Trophoblast cell (in vitro differentiated cells and primary cell): Measurements from ENCODE around the gene TRPV4.

Source experiments
- DNase-seq, 2 donors: peaks; one replicate each; pipeline ENCODE4 v3.0.0-alpha.2; 2016
- H2AFZ ChIP-seq: 2 replicates; pipeline ENCODE4 v1.6.1; 2013; ENCODE audit warnings: low read length, moderate library complexity, mild to moderate bottlenecking; ENCODE audit not compliant: insufficient read depth, poor library complexity
- H2AK5ac ChIP-seq: 2 replicates; pipeline ENCODE4 v1.6.1; 2013; ENCODE audit warnings: mild to moderate bottlenecking, low read length
- H2BK120ac ChIP-seq: 2 replicates; pipeline ENCODE4 v1.6.1; 2013; ENCODE audit warnings: low read length, mild to moderate bottlenecking, moderate library complexity; ENCODE audit not compliant: insufficient read depth, poor library complexity
- H2BK12ac ChIP-seq: 2 replicates; pipeline ENCODE4 v1.6.1; 2013; ENCODE audit warnings: mild to moderate bottlenecking, low read length, moderate library complexity
- H2BK5ac ChIP-seq: 2 replicates; pipeline ENCODE4 v1.6.1; 2013; ENCODE audit warnings: low read length, low read depth, moderate library complexity, mild to moderate bottlenecking; ENCODE audit not compliant: poor library complexity
- H3K14ac ChIP-seq: 2 replicates; pipeline ENCODE4 v1.6.1; 2013; ENCODE audit warnings: mild to moderate bottlenecking, low read length
- H3K18ac ChIP-seq: 2 replicates; pipeline ENCODE4 v1.6.1; 2013; ENCODE audit warnings: mild to moderate bottlenecking, low read length
- H3K23ac ChIP-seq: 2 replicates; pipeline ENCODE4 v1.6.1; 2013; ENCODE audit warnings: low read length
- H3K27ac ChIP-seq: 2 replicates; pipeline ENCODE4 v1.5.1; 2013; ENCODE audit warnings: low read depth, mild to moderate bottlenecking, inconsistent platforms, low read length, moderate library complexity
- H3K27me3 ChIP-seq: 2 replicates; pipeline ENCODE4 v1.6.1; 2013; ENCODE audit warnings: inconsistent platforms, mild to moderate bottlenecking, low read length, moderate library complexity; ENCODE audit not compliant: insufficient read depth
- H3K36me3 ChIP-seq, 2 experiments: 1 replicate in 1 of 2; 2 replicates in 1 of 2; pipeline ENCODE4 v1.6.1; 2013; ENCODE audit warnings: low read length in 2 of 2, mild to moderate bottlenecking in 2 of 2, moderate library complexity in 1 of 2; ENCODE audit not compliant: insufficient read depth in 2 of 2, control insufficient read depth in 1 of 2
- H3K4ac ChIP-seq: 2 replicates; pipeline ENCODE4 v1.6.1; 2013; ENCODE audit warnings: low read depth, mild to moderate bottlenecking, low read length, moderate library complexity
- H3K4me1 ChIP-seq, 2 experiments: 1 replicate in 1 of 2; 2 replicates in 1 of 2; pipeline ENCODE4 v1.6.1; 2013; ENCODE audit warnings: low read length in 2 of 2, mild to moderate bottlenecking in 2 of 2, moderate library complexity in 1 of 2; ENCODE audit not compliant: insufficient read depth in 2 of 2, control insufficient read depth in 1 of 2
- H3K4me2 ChIP-seq: 2 replicates; pipeline ENCODE4 v1.6.1; 2013; ENCODE audit warnings: inconsistent platforms, mild to moderate bottlenecking, low read length, moderate library complexity
- H3K4me3 ChIP-seq: 2 replicates; pipeline ENCODE4 v1.5.1; 2013; ENCODE audit warnings: mild to moderate bottlenecking, low read depth, low read length, inconsistent platforms
- H3K79me1 ChIP-seq: one replicate; pipeline ENCODE4 v1.6.1; 2013; ENCODE audit warnings: low read length
- H3K79me2 ChIP-seq: 2 replicates; pipeline ENCODE4 v1.6.1; 2013; ENCODE audit warnings: low read length, mild to moderate bottlenecking; ENCODE audit not compliant: control insufficient read depth, insufficient read depth, poor library complexity
- H3K9ac ChIP-seq: 2 replicates; pipeline ENCODE4 v1.6.1; 2013; ENCODE audit warnings: mild to moderate bottlenecking, low read length
- H3K9me3 ChIP-seq: 2 replicates; pipeline ENCODE4 v1.6.1; 2013; ENCODE audit warnings: low read depth, mild to moderate bottlenecking, control low read depth, inconsistent platforms, low read length; ENCODE audit not compliant: insufficient read depth
- H4K12ac ChIP-seq: 2 replicates; pipeline ENCODE4 v1.6.1; 2013; ENCODE audit warnings: low read depth, mild to moderate bottlenecking, low read length, moderate library complexity
- H4K8ac ChIP-seq: 2 replicates; pipeline ENCODE4 v1.6.1; 2013; ENCODE audit warnings: low read depth, mild to moderate bottlenecking, low read length, moderate library complexity
- H4K91ac ChIP-seq: one replicate; pipeline ENCODE4 v1.6.1; 2013; ENCODE audit warnings: low read depth, mild to moderate bottlenecking, low read length, moderate library complexity
- WGBS: extraction: QIAGEN DNeasy Blood & Tissue Kit; methylation state at CpG from one replicate; pipeline ENCODE4 v1.1.7; 2013; ENCODE audit warnings: missing lambda C conversion rate; ENCODE audit not compliant: insufficient read length, insufficient coverage; ENCODE audit errors: extremely low coverage; 5-methylcytosine and 5-hydroxymethylcytosine counted together

TRPV4 gene

GRCh38 chr12:109771746-109772621, 61.2 kb downstream of the TRPV4 start:
- Histone ChIP-seq H2BK5ac (no peak overlapping the region), H3K27ac (no peak overlapping the region), H3K18ac (no peak overlapping the region), H3K4me3 (no peak overlapping the region), H3K9me3 (no peaks in the 10 kb centered on the region), H2AK5ac (no peak overlapping the region), H3K36me3 (no peaks in the 10 kb centered on the region), H3K79me1 (no peaks in the 10 kb centered on the region), H3K14ac (no peak overlapping the region), H3K4me2 (no peak overlapping the region), H3K9ac (no peak overlapping the region), H3K4me1 (peaks cover 0 to 5% of the 10 kb centered on the region in 2 experiments), H3K23ac (no peak overlapping the region), H3K79me2 (no peaks in the 10 kb centered on the region), H3K4ac (no peak overlapping the region), H2BK120ac (no peak overlapping the region), H4K12ac (no peak overlapping the region), H3K27me3 (no peaks in the 10 kb centered on the region), H4K91ac (no peak overlapping the region), H4K8ac (no peak overlapping the region), H2AFZ (no peak overlapping the region), H2BK12ac (no peak overlapping the region)
- WGBS, result no CpG with 5 or more reads among the region's 17 CpGs
- DNase-seq, result no peak

GRCh38 chr12:109770861-109771670, 62.1 kb downstream of the TRPV4 start:
- no peak overlapping the region for H3K9ac ChIP-seq
- no peak overlapping the region for H4K12ac ChIP-seq
- no peak for DNase-seq
- no peaks in the 10 kb centered on the region for H3K79me1 ChIP-seq
- no peaks in the 10 kb centered on the region for H3K36me3 ChIP-seq
- H4K8ac ChIP-seq, result no peak overlapping the region
- H3K14ac ChIP-seq, result no peak overlapping the region
- no peak overlapping the region for H3K18ac ChIP-seq
- H3K9me3 ChIP-seq, result no peaks in the 10 kb centered on the region
- no CpG with 5 or more reads among the region's 17 CpGs for WGBS
- H3K4ac ChIP-seq, result no peak overlapping the region
- no peak overlapping the region for H2AK5ac ChIP-seq
- H2AFZ ChIP-seq, result no peak overlapping the region
- no peak overlapping the region for H2BK5ac ChIP-seq
- H3K4me3 ChIP-seq, result no peak overlapping the region
- peaks cover 0 to 5% of the 10 kb centered on the region in 2 experiments for H3K4me1 ChIP-seq
- no peak overlapping the region for H2BK12ac ChIP-seq
- H3K27me3 ChIP-seq, result no peaks in the 10 kb centered on the region
- no peak overlapping the region for H4K91ac ChIP-seq
- H3K4me2 ChIP-seq, result no peak overlapping the region
- H3K27ac ChIP-seq, result no peak overlapping the region
- no peak overlapping the region for H3K23ac ChIP-seq
- no peaks in the 10 kb centered on the region for H3K79me2 ChIP-seq
- no peak overlapping the region for H2BK120ac ChIP-seq

DNA sequence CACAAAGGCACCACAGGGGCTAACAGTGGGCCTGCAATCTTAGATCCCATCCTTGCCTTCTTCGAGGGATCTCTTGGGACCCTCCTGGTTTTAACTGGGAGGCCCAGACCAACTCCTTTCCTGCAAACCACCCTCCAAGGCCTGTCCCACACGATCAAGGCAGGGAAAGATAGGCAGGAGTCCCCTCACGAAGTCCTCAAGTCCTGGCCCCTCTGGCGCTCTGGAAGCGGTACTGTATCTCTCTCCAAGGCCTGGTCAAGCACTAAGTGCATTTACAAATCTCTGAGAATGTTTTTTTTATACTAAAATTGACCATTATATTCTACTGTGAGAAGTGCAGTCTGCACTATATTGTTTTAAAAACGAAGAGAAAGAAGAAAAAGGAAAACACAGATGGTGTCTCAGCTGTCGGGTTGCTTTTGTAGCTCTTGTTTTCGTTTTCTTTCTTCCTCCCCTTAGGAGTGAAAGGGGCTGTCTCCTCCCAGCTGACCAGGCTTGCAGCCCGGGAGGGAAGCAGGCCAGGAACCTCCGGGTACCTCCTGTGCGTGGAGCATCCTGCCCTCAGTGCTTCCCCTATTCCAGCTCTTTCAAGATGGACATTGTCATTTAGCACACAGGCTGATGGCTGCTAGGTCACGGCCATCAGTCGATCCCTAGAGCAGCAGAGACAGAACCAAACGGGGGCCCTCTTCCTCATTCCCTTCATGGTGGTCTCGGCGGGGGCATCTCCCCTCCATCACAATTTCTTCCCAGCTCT, 62.9 kb downstream of the TRPV4 start:
- no peak overlapping the region for H3K18ac ChIP-seq
- no peaks in the 10 kb centered on the region for H3K9me3 ChIP-seq
- H3K79me1 ChIP-seq, result no peaks in the 10 kb centered on the region
- no peak overlapping the region for H3K4ac ChIP-seq
- no peak overlapping the region for H3K14ac ChIP-seq
- H2BK120ac ChIP-seq, result no peak overlapping the region
- H3K36me3 ChIP-seq, result no peaks in the 10 kb centered on the region
- no peak for DNase-seq
- H3K23ac ChIP-seq, result no peak overlapping the region
- H2AK5ac ChIP-seq, result no peak overlapping the region
- WGBS, result no CpG with 5 or more reads among the region's 16 CpGs
- no peak overlapping the region for H2BK12ac ChIP-seq
- no peak overlapping the region for H2AFZ ChIP-seq
- no peak overlapping the region for H3K4me2 ChIP-seq
- no peak overlapping the region for H4K8ac ChIP-seq
- peaks cover 0 to 5% of the 10 kb centered on the region in 2 experiments for H3K4me1 ChIP-seq
- H3K9ac ChIP-seq, result no peak overlapping the region
- no peaks in the 10 kb centered on the region for H3K79me2 ChIP-seq
- H3K4me3 ChIP-seq, result no peak overlapping the region
- no peaks in the 10 kb centered on the region for H3K27me3 ChIP-seq
- no peak overlapping the region for H2BK5ac ChIP-seq
- no peak overlapping the region for H4K12ac ChIP-seq
- no peak overlapping the region for H3K27ac ChIP-seq
- no peak overlapping the region for H4K91ac ChIP-seq

GRCh38 chr12:109768901-109769670, 64.1 kb downstream of the TRPV4 start:
- Histone ChIP-seq H3K18ac (no peak overlapping the region), H2BK12ac (no peak overlapping the region), H2BK120ac (no peak overlapping the region), H3K23ac (no peak overlapping the region), H2AFZ (no peak overlapping the region), H3K27me3 (no peaks in the 10 kb centered on the region), H2AK5ac (no peak overlapping the region), H2BK5ac (no peak overlapping the region), H3K36me3 (no peaks in the 10 kb centered on the region), H4K8ac (no peak overlapping the region), H3K27ac (no peak overlapping the region), H3K4me2 (no peak overlapping the region), H4K12ac (no peak overlapping the region), H3K4ac (no peak overlapping the region), H3K14ac (no peak overlapping the region), H3K79me2 (no peaks in the 10 kb centered on the region), H3K79me1 (no peaks in the 10 kb centered on the region), H3K9me3 (no peaks in the 10 kb centered on the region), H3K9ac (no peak overlapping the region), H3K4me1 (peaks cover 0 to 5% of the 10 kb centered on the region in 2 experiments), H4K91ac (no peak overlapping the region), H3K4me3 (no peak overlapping the region)
- no CpG with 5 or more reads among the region's 38 CpGs for WGBS
- peak; percentile 63 to 79 for DNase-seq
